GM12873 (cell line): Measurements from ENCODE around the gene KLF16.

Source experiments
- TF ChIP-seq, protein P1 (sequence below): IDR thresholded peaks from 2 replicates; pipeline ENCODE4 v1.5.1; 2012; ENCODE audit warnings: low read depth, mild to moderate bottlenecking, moderate library complexity, low read length, control low read depth; ENCODE audit not compliant: insufficient read depth; ENCODE audit errors: missing control alignments

The KLF16 gene

DNA sequence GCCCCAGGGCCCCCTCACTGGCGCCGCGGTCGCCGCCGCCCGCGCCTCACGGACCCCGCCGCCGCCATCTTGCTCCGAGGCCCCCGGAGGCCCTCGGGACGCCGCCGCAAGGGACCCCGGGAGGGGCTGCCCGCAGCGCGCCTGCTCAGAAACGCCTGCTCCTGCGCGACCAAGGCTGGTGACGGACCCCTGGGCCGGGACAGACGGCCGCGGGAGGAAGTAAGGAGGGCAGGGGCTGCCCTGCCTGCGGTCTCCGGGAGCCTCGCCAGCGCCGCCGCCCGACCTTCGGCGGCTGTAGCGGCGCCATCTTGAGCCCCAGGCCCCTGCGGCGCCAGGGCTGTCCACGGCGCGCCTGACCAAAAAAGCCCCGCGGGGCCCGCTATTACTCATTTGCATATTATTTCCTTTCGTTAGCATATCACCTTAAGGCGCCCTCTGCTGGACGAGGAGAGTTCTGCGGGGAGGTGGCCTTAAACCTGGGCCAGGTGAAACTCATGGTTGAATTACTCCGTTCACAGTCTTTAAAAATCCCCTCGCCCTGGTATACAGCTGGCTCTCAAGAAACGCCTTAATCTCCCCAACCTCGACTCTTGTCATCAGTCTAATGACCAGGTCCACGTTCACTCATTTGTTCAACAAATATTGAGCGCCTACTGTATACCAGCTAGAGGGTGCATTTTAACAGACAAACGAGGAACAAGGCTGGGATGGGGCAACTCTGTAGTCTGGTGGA lies 14.8 kb downstream of the KLF16 start, which contains the start of gene REXO1:
Gene REXO1, minus strand, starts transcription at position 85 of the 733 bp plus-strand sequence. CDS start 125 bp downstream, outside the sequence.
- TF ChIP-seq, protein P1, sequence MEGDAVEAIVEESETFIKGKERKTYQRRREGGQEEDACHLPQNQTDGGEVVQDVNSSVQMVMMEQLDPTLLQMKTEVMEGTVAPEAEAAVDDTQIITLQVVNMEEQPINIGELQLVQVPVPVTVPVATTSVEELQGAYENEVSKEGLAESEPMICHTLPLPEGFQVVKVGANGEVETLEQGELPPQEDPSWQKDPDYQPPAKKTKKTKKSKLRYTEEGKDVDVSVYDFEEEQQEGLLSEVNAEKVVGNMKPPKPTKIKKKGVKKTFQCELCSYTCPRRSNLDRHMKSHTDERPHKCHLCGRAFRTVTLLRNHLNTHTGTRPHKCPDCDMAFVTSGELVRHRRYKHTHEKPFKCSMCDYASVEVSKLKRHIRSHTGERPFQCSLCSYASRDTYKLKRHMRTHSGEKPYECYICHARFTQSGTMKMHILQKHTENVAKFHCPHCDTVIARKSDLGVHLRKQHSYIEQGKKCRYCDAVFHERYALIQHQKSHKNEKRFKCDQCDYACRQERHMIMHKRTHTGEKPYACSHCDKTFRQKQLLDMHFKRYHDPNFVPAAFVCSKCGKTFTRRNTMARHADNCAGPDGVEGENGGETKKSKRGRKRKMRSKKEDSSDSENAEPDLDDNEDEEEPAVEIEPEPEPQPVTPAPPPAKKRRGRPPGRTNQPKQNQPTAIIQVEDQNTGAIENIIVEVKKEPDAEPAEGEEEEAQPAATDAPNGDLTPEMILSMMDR = peak; percentile 88

GRCh38 chr19:1847684-1848398 lies 15.5 kb downstream of the KLF16 start:
- TF ChIP-seq, protein P1 = no peak

- TF ChIP-seq, protein P1 = no peak
Observed at GRCh38 chr19:1847348-1847683, 16.1 kb downstream of the KLF16 start.

- TF ChIP-seq, protein P1 = no peak
Observed at GRCh38 chr19:1846517-1847204, 16.7 kb downstream of the KLF16 start.

DNA sequence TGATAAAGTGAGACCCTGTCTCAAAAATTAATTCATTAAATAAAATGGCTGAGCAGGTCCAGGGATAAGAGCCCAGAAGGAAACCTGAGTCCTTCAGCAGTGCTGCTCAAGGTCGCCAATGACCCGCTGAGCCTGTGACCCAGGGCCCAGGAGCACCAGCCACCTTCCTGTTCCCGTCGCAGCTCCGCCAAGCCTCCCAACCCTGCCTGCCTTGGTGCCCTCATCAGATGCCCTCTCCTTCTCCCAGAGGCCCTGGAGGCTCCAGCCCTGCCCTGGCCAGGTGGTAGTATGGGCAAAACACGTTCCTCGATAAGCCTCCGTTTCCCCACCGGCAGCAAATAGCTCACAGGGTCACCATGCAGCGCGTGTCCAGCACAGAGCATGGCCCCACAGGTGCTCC lies 17.7 kb downstream of the KLF16 start:
- TF ChIP-seq, protein P1 = no peak

- TF ChIP-seq, protein P1 = no peak
Observed at GRCh38 chr19:1845125-1845515, 18.3 kb downstream of the KLF16 start.
